MCF 10A (cell line): ENCODE data around the gene TADA2A. TPM values are rescaled to one million over a fixed set of nuclear protein-coding genes. Genes with fewer than 3 reads are reported as not detected.

Experiments
- BruUV-seq: library from RNA; stranded (reverse); fragments of 400-500 nt; replicated peaks from 2 replicates; lab custom pipeline; 2021; lab: Mats Ljungman, UMichigan
- CTCF ChIA-PET: fragments of 300-600 bp; sonication (Branson Sonifier 250); formaldehyde crosslinking; extraction: SDS; loops from one replicate; lab custom pipeline; 2021; ENCODE audit warnings: antibody characterized with exemption, inconsistent platforms; lab: Yijun Ruan, JAX
- POLR2A ChIA-PET: fragments of 300-600, 350-650 bp; sonication (Branson Sonifier 250); formaldehyde crosslinking; extraction: SDS; loops from one replicate; lab custom pipeline; 2020; ENCODE audit warnings: antibody characterized with exemption, inconsistent platforms; lab: Yijun Ruan, JAX
- DNase-seq: peaks from one replicate; pipeline ENCODE4 v3.0.0-alpha.2; 2018; ENCODE audit not compliant: unreplicated experiment
- H3K27ac Mint-ChIP-seq: one replicate; pipeline ENCODE4 v1.8.0; 2022; ENCODE audit warnings: mild to moderate bottlenecking, low read depth, mixed read lengths; ENCODE audit not compliant: unreplicated experiment
- H3K27me3 Mint-ChIP-seq: one replicate; pipeline ENCODE4 v1.8.0; 2022; ENCODE audit warnings: mixed read lengths; ENCODE audit not compliant: insufficient read depth, unreplicated experiment
- H3K36me3 Mint-ChIP-seq: one replicate; pipeline ENCODE4 v1.8.0; 2022; ENCODE audit warnings: mild to moderate bottlenecking, moderate library complexity, mixed read lengths; ENCODE audit not compliant: insufficient read depth, unreplicated experiment
- H3K4me1 Mint-ChIP-seq: one replicate; pipeline ENCODE4 v1.8.0; 2022; ENCODE audit warnings: mixed read lengths; ENCODE audit not compliant: insufficient read depth, unreplicated experiment
- H3K4me3 Mint-ChIP-seq: one replicate; pipeline ENCODE4 v1.8.0; 2022; ENCODE audit warnings: mild to moderate bottlenecking, moderate library complexity, mixed read lengths; ENCODE audit not compliant: unreplicated experiment
- H3K9me3 Mint-ChIP-seq: one replicate; pipeline ENCODE4 v1.8.0; 2022; ENCODE audit warnings: mixed read lengths; ENCODE audit not compliant: unreplicated experiment
- intact Hi-C: fragments of 100-400 bp; cut with micrococcal nuclease; formaldehyde crosslinking; loops from 2 replicates; pipeline ENCODE4 v1.14.1; 2022
- total RNA-seq: library from RNA; stranded (reverse); gene quantifications from 2 replicates; pipeline ENCODE4 v1.2.3, GENCODE V29; 2022
- TF ChIP-seq, protein P1 (sequence below): fragments of 200-600 bp; IDR thresholded peaks from one replicate; pipeline ENCODE4 v1.8.0; 2022; ENCODE audit warnings: antibody characterized with exemption, mild to moderate bottlenecking; ENCODE audit not compliant: unreplicated experiment

The TADA2A gene
- total RNA-seq, 1 experiment from 2014 or later = 31.3 TPM

DNA sequence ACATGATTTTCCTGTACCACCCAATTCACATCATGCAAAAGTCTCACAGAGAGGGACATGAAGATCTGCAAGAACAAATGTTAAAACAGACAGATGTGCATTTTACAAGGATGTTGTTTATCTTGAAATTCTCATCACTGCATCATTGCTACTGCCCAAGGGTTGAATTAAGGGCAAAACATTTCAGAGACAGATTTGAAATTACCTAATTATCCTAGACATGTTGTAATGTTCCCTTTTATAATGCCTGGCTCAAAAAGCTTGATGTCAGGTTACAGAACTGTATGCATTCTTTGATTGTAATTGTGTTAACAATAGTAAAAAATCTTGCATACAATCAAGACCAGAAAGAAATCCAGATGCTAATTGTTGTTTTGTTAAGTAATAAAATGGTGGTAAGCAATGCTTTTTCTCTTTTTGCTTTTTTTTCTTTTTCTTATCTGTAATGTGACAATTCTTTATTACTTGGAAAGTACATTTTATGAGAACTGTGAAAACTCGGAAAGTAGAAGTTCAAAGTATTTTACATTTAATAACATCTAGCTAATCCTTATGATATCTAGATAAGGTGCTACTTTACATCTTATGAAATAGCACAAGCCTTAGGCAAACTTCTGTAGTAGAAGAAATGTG, 79.4 kb downstream of the TADA2A start:
- BruUV-seq = no TSS peak

DNA sequence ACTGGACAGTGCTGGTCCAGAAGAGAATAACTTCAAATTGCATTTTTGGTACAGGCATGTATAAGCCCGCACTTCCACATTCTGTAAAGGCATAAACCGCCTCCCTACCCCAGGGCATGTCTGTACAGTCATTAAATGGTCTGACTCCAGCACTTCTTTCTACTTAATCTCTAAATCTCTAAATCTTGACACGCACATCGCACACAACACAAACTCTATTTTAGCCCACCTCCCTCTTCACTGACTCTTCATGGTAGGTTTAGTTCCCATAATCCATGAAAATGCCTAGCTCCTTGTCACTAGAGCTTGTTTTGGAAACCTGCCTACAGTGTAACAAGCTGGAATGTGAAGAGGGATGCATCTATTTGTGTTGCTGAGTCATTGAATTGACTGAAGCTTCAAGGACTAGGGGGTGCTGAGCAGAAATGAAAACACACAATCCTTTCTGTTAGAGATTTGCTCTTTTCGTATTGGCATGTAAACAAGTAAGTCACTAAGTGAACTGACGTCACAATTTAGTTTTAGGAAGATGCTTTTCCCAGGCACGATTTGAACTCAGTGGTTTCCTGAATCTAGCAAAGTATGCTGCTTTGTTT, 81.4 kb downstream of the TADA2A start:
- Mint-ChIP-seq H3K27me3 (no peaks in the 10 kb centered on the region), H3K4me3 (peak overlapping the region; percentile 92), H3K36me3 (peaks cover 5% of the 10 kb centered on the region), H3K9me3 (no peaks in the 10 kb centered on the region), H3K4me1 (peaks cover 33% of the 10 kb centered on the region), H3K27ac (peak overlapping the region; percentile 79)
- CTCF ChIA-PET = interaction anchor here (0.6 to 1.0 kb wide), 2 partner anchors 114 to 148 kb away, joined by 3 to 11 read pairs; no protein-coding TSS in a partner anchor
- TF ChIP-seq, protein P1, sequence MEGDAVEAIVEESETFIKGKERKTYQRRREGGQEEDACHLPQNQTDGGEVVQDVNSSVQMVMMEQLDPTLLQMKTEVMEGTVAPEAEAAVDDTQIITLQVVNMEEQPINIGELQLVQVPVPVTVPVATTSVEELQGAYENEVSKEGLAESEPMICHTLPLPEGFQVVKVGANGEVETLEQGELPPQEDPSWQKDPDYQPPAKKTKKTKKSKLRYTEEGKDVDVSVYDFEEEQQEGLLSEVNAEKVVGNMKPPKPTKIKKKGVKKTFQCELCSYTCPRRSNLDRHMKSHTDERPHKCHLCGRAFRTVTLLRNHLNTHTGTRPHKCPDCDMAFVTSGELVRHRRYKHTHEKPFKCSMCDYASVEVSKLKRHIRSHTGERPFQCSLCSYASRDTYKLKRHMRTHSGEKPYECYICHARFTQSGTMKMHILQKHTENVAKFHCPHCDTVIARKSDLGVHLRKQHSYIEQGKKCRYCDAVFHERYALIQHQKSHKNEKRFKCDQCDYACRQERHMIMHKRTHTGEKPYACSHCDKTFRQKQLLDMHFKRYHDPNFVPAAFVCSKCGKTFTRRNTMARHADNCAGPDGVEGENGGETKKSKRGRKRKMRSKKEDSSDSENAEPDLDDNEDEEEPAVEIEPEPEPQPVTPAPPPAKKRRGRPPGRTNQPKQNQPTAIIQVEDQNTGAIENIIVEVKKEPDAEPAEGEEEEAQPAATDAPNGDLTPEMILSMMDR = no peak
- DNase-seq = peak; percentile 88
- intact Hi-C loops = no loop called here
- TSS peak; percentile 60 for BruUV-seq
- POLR2A ChIA-PET = interaction anchor here (0.5 to 8.1 kb wide), 30 partner anchors 8 to 155 kb away, joined by 3 to 130 read pairs (median 5); partner anchors contain the start of genes ACACA, SYNRG and TADA2A

More for the DNA sequence above, 79.4 kb downstream of the TADA2A start:
- Mint-ChIP-seq H3K27me3 (no peaks in the 10 kb centered on the region), H3K4me3 (no peak overlapping the region), H3K9me3 (no peaks in the 10 kb centered on the region), H3K4me1 (peaks cover 27% of the 10 kb centered on the region), H3K27ac (no peak overlapping the region), H3K36me3 (peaks cover 6% of the 10 kb centered on the region)
- ChIA-PET POLR2A (interaction anchor here (1.0 to 8.1 kb wide), 5 partner anchors 11 to 78 kb away, joined by 3 to 130 read pairs (median 19); no protein-coding TSS in a partner anchor), CTCF (interaction anchor here (0.7 to 1.4 kb wide), 4 partner anchors 9 to 113 kb away, joined by 3 to 4 read pairs (median 3); no protein-coding TSS in a partner anchor)
- no peak for DNase-seq
- TF ChIP-seq, protein P1 = no peak
- intact Hi-C loops = no loop called here

DNA sequence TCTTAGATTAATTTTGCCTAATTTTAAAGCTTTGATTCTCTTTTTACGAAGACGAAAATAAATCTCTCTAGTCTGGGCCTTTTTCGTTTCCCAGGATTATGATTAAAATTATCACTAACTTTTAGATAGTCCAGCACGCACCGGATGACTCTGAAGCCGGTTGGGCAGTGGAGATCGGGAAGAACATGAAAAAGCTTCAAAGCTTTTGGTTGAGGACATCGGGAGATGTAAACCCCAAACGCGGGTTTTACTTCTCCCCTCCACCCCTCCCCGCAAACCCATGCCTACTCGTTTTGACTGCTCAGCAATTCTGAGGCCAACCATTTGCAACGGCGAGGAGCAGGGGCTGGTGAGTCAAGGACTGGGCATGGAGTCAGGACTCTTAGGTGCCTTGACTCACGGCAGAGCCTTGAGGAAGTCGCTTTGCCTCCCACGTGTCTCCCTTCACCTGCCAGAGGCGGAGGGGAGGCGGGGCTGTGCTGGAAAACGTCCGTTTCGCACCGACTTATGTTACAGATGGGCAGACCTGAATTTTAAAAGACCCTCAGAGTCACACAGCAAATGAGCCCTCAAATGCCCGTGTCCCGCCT, 82.0 kb downstream of the TADA2A start:
- ChIA-PET POLR2A (interaction anchor here (0.5 to 8.1 kb wide), 33 partner anchors 8 to 860 kb away, joined by 3 to 130 read pairs (median 5); partner anchors contain the start of genes ACACA, SYNRG and TADA2A), CTCF (interaction anchor here (1.0 kb wide), 1 partner anchor 115 kb away, joined by 11 read pairs; no protein-coding TSS in a partner anchor)
- Mint-ChIP-seq H3K36me3 (peaks cover 5% of the 10 kb centered on the region), H3K9me3 (no peaks in the 10 kb centered on the region), H3K27ac (peak overlapping the region; percentile 79), H3K4me1 (peaks cover 30% of the 10 kb centered on the region), H3K4me3 (peak overlapping the region; percentile 92), H3K27me3 (no peaks in the 10 kb centered on the region)
- BruUV-seq = no TSS peak
- intact Hi-C loops = no loop called here
- peak; percentile 98 for DNase-seq
- TF ChIP-seq, protein P1 = no peak
